PC-9 (cell line): ENCODE measurements around the gene VAPA.

Experiments
- EZH2 ChIP-seq: fragments of 200-600 bp; sonication (generic); IDR thresholded peaks from 2 replicates; pipeline ENCODE4 v1.8.0; 2017; ENCODE audit warnings: antibody characterized with exemption, low read depth
- TF ChIP-seq, protein P1 (sequence below): fragments of 200-600 bp; sonication (generic); conservative IDR thresholded peaks from 2 replicates; pipeline ENCODE4 v1.6.1; 2017; ENCODE audit warnings: mixed run types, antibody characterized with exemption, mild to moderate bottlenecking, moderate library complexity

GRCh38 chr18:9916808-9917207, 3.0 kb downstream of the VAPA start:
- TF ChIP-seq EZH2 = no peak
- TF ChIP-seq, protein P1, sequence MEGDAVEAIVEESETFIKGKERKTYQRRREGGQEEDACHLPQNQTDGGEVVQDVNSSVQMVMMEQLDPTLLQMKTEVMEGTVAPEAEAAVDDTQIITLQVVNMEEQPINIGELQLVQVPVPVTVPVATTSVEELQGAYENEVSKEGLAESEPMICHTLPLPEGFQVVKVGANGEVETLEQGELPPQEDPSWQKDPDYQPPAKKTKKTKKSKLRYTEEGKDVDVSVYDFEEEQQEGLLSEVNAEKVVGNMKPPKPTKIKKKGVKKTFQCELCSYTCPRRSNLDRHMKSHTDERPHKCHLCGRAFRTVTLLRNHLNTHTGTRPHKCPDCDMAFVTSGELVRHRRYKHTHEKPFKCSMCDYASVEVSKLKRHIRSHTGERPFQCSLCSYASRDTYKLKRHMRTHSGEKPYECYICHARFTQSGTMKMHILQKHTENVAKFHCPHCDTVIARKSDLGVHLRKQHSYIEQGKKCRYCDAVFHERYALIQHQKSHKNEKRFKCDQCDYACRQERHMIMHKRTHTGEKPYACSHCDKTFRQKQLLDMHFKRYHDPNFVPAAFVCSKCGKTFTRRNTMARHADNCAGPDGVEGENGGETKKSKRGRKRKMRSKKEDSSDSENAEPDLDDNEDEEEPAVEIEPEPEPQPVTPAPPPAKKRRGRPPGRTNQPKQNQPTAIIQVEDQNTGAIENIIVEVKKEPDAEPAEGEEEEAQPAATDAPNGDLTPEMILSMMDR = no peak
